ENCODE data around the gene ODF4.
"Not testable (repeated sequence)": the region's sequence is repeated elsewhere in the genome, so short reads cannot be mapped to it uniquely, and the experiment has no call there.

ODF4 gene

DNA sequence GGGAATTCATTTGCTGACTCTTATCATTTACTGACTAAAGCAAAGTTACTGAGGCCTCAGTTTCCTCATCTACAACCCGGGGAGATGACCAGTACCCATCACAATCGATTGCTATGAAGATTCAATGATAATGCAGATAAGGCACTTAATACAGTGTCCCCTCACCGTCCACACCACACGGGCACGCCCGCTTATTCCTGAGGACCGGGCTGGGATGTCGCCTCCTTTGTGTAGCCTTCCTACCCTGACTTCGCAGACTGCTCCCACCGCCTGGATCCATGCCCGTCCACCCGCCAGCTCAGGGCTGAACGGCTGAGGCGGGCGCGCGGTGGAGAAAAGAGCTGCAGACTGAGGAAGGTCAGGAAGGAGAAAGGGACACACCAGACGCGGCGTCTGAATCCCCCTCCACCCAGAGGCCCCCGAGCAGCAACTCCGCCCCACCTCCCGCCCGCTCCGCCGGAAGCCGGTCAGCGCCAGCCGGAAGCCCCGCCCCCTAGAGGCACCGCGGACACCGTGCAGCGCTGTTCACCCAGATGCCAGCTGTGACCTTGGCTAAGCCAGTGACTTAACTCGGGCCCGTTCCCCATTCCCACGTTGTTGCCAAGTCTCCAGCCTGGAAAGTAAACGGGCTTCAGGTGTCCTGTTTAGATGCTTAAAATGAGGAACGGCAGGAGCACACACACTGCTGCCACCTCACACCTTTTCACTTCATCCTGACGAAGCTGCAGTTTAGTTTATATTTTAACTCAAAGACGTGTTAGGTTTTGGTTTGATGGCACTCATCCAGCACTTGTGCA, 36.8 kb downstream of the ODF4 start, which contains the start of gene KRABD2:
KRABD2 (minus strand) TSS at position 434 of the 797 bp plus-strand sequence.
- no peaks in the 10 kb centered on the region for H4K20me1 ChIP-seq (ENCODE audit: insufficient read depth)
- H3K79me2 ChIP-seq (ENCODE audit: insufficient read depth, low read depth), result peaks cover 13% of the 10 kb centered on the region; the same call in 1 of the 2 replicates
- H3K36me3 ChIP-seq (ENCODE audit: insufficient read depth), result no peaks in the 10 kb centered on the region
- TF ChIP-seq, protein P1, sequence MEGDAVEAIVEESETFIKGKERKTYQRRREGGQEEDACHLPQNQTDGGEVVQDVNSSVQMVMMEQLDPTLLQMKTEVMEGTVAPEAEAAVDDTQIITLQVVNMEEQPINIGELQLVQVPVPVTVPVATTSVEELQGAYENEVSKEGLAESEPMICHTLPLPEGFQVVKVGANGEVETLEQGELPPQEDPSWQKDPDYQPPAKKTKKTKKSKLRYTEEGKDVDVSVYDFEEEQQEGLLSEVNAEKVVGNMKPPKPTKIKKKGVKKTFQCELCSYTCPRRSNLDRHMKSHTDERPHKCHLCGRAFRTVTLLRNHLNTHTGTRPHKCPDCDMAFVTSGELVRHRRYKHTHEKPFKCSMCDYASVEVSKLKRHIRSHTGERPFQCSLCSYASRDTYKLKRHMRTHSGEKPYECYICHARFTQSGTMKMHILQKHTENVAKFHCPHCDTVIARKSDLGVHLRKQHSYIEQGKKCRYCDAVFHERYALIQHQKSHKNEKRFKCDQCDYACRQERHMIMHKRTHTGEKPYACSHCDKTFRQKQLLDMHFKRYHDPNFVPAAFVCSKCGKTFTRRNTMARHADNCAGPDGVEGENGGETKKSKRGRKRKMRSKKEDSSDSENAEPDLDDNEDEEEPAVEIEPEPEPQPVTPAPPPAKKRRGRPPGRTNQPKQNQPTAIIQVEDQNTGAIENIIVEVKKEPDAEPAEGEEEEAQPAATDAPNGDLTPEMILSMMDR (conservative IDR thresholded peaks at IDR 0.05; ENCODE audit: low read depth, low read length), result no peak
- H3K4me2 ChIP-seq, result peak within 1 kb of the TSS; percentile 17; the same call in 1 of the 2 replicates
- no peak within 1 kb of the TSS for H2AFZ ChIP-seq (ENCODE audit: low read depth)
- no peaks in the 10 kb centered on the region for H3K27me3 ChIP-seq (ENCODE audit: insufficient read depth, low read depth)
- no peak within 1 kb of the TSS for H3K4me3 ChIP-seq (IDR thresholded peaks at IDR 0.05; ENCODE audit: insufficient read depth, low read depth, low read length)
- peak within 1 kb of the TSS; percentile 26; the same call in 1 of the 2 replicates for H3K27ac ChIP-seq
- H3K9ac ChIP-seq, result no peak within 1 kb of the TSS
- H3K4me1 ChIP-seq (ENCODE audit: low read depth, poor library complexity, severe bottlenecking), result peaks cover 4% of the 10 kb centered on the region

DNA sequence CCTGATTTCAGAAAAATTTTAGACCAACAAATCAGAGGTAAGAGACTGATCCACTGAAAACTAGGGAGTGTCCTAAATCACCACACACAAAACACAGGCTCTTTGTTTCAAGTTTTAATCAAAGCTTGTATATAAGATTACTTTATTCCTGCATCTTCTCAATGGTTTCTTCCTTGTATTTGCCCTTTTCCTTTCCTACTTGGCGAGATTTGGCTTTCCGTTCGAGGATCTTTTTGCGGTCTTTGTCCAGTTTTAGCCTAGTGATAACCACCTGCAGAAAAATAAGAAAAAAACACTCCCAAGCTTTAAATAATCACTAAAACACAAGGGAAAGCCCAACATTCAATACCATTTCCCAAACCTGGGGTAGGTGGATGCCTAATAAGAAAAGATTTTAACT, 37.8 kb downstream of the ODF4 start:
- H3K36me3 ChIP-seq (ENCODE audit: insufficient read depth), result no peaks in the 10 kb centered on the region
- no peaks in the 10 kb centered on the region for H3K27me3 ChIP-seq (ENCODE audit: insufficient read depth, low read depth)
- H3K27ac ChIP-seq, result no peak overlapping the region; the same call in 1 of the 2 replicates
- H3K4me3 ChIP-seq (IDR thresholded peaks at IDR 0.05; ENCODE audit: insufficient read depth, low read depth, low read length), result no peak overlapping the region
- no peak overlapping the region for H3K4me2 ChIP-seq
- H3K4me1 ChIP-seq (ENCODE audit: low read depth, poor library complexity, severe bottlenecking), result peaks cover 4% of the 10 kb centered on the region
- H4K20me1 ChIP-seq (ENCODE audit: insufficient read depth), result no peaks in the 10 kb centered on the region
- TF ChIP-seq, protein P1 (conservative IDR thresholded peaks at IDR 0.05; ENCODE audit: low read depth, low read length), result no peak
- H3K79me2 ChIP-seq (ENCODE audit: insufficient read depth, low read depth), result peaks cover 22% of the 10 kb centered on the region
- no peak overlapping the region for H3K9ac ChIP-seq
- no peak overlapping the region for H2AFZ ChIP-seq (ENCODE audit: low read depth)

DNA sequence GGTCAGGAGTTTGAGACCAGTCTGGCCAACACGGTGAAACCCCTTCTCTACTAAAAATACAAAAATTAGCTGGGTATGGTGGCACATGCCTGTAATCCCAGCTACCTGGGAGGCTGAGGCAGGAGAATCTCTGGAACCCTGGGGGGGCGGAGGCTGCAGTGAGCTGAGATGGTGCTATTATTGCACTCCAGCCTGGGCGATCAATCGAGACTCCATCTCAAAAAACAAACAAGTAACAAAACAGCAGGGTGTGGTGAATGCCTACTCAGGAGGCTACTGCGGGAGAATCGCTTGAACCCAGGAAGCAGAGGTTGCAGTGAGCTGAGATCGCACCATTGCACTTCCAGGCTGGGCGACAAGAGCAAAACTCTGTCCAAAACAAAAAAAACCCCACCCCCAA, 38.5 kb downstream of the ODF4 start:
- not testable (repeated sequence) for H4K20me1 ChIP-seq (ENCODE audit: insufficient read depth); H3K9ac ChIP-seq; H3K27ac ChIP-seq; H3K36me3 ChIP-seq (ENCODE audit: insufficient read depth); H3K4me2 ChIP-seq; H2AFZ ChIP-seq (ENCODE audit: low read depth); H3K4me1 ChIP-seq (ENCODE audit: low read depth, poor library complexity, severe bottlenecking); H3K4me3 ChIP-seq (IDR thresholded peaks at IDR 0.05; ENCODE audit: insufficient read depth, low read depth, low read length); H3K27me3 ChIP-seq (ENCODE audit: insufficient read depth, low read depth)
- H3K79me2 ChIP-seq (ENCODE audit: insufficient read depth, low read depth), result peaks cover 25% of the 10 kb centered on the region

DNA sequence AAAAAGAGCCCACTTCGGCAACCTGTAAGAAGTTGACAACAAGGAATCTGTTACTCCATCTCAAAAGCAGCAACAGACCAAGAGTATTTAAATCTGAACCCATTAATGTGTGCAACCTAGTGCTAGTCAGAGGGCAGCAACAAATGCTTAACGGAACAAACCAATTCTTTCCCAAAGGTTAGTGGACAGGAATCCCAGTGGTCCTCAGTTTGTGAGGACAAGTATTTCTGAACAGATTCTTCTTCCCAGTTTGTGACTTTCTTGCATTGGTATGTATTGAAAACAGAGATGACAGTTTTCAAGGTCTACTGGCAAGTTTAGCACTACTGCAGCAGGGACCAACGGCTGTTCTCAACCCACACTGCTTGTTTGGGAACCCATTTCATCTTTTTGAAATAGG, 40.4 kb downstream of the ODF4 start:
- no peaks in the 10 kb centered on the region for H3K27me3 ChIP-seq (ENCODE audit: insufficient read depth, low read depth)
- H3K4me3 ChIP-seq (IDR thresholded peaks at IDR 0.05; ENCODE audit: insufficient read depth, low read depth, low read length), result no peak overlapping the region
- H3K9ac ChIP-seq, result no peak overlapping the region
- TF ChIP-seq, protein P1 (conservative IDR thresholded peaks at IDR 0.05; ENCODE audit: low read depth, low read length), result no peak
- H3K4me2 ChIP-seq, result no peak overlapping the region
- no peaks in the 10 kb centered on the region for H3K36me3 ChIP-seq (ENCODE audit: insufficient read depth)
- no peak overlapping the region for H3K27ac ChIP-seq
- H4K20me1 ChIP-seq (ENCODE audit: insufficient read depth), result no peaks in the 10 kb centered on the region
- peaks cover 25% of the 10 kb centered on the region for H3K79me2 ChIP-seq (ENCODE audit: insufficient read depth, low read depth)
- H3K4me1 ChIP-seq (ENCODE audit: low read depth, poor library complexity, severe bottlenecking), result peaks cover 4% of the 10 kb centered on the region
- H2AFZ ChIP-seq (ENCODE audit: low read depth), result no peak overlapping the region
